ENCODE results near the gene GRM8.

DNA sequence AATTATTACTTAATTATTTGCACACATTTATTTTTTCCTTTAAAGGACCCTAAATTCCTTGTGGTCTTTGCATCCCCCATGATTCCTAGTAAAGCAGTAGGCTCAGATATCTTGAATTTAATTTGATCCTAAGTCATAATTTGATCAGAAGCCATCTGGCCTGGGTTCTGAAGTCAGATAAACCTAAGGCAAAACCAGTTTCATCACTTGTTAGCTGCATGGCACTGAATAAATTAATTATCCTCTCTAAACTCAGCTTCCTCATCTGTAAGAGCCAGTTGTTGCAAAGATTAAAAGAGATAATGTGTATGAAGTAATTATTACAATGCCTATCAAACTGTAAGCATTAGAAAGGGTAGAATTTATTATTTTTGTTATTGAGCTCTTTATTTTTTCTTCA, 293.1 kb downstream of the GRM8 start:
- no peak for TF ChIP-seq CTCF (IDR thresholded peaks at IDR 0.05)
- no peak for TF ChIP-seq POLR2A (IDR thresholded peaks at IDR 0.05)
